MM.1S (cell line): ENCODE results near the gene ELP5.
A peak's percentile ranks its signal among the peaks of the same experiment; 100 is the strongest.

ENCODE experiments used
- DNase-seq: peaks from one replicate; pipeline ENCODE4 v3.0.0-alpha.2; 2015
- H2AFZ ChIP-seq: fragments of 300-600 bp; sonication (generic); 2 replicates; pipeline ENCODE4 v1.6.0; 2016; ENCODE audit warnings: antibody characterized with exemption, low read length
- H3F3A ChIP-seq: fragments of 300-600 bp; sonication (generic); 2 replicates; pipeline ENCODE4 v1.6.1; 2016; ENCODE audit warnings: mild to moderate bottlenecking, antibody characterized with exemption, low read length, moderate library complexity, mixed read lengths; ENCODE audit not compliant: insufficient read depth
- H3K27ac ChIP-seq: fragments of 300-600 bp; sonication (generic); 2 replicates; pipeline ENCODE4 v1.5.1; 2016; ENCODE audit warnings: mild to moderate bottlenecking, low read length
- H3K27me3 ChIP-seq: fragments of 300-600 bp; sonication (generic); replicated peaks from 2 replicates; pipeline ENCODE4 v1.6.0; 2016; ENCODE audit warnings: low read length; ENCODE audit not compliant: insufficient read depth
- H3K36me3 ChIP-seq: fragments of 300-600 bp; sonication (generic); replicated peaks from 2 replicates; pipeline ENCODE4 v1.6.1; 2016; ENCODE audit warnings: mild to moderate bottlenecking, low read length, mixed read lengths; ENCODE audit not compliant: insufficient read depth
- H3K4me1 ChIP-seq: fragments of 300-600 bp; sonication (generic); 2 replicates; pipeline ENCODE4 v1.6.1; 2016; ENCODE audit warnings: low read length, mixed read lengths
- H3K4me2 ChIP-seq: fragments of 300-600 bp; sonication (generic); 2 replicates; pipeline ENCODE4 v1.6.0; 2016; ENCODE audit warnings: low read depth, low read length
- H3K4me3 ChIP-seq: fragments of 300-600 bp; sonication (generic); 2 replicates; pipeline ENCODE4 v1.5.1; 2016; ENCODE audit warnings: low read length, mixed read lengths
- H3K79me2 ChIP-seq: fragments of 300-600 bp; sonication (generic); 2 replicates; pipeline ENCODE4 v1.6.1; 2016; ENCODE audit warnings: mixed run types, low read length, mixed read lengths
- H3K9ac ChIP-seq: fragments of 300-600 bp; sonication (generic); 2 replicates; pipeline ENCODE4 v1.6.1; 2016; ENCODE audit warnings: low read length, mixed read lengths
- H3K9me2 ChIP-seq: fragments of 300-600 bp; sonication (generic); replicated peaks from 2 replicates; pipeline ENCODE4 v1.6.1; 2016; ENCODE audit warnings: mild to moderate bottlenecking, low read length, mixed read lengths; ENCODE audit not compliant: insufficient read depth
- H3K9me3 ChIP-seq: fragments of 300-600 bp; sonication (generic); replicated peaks from 2 replicates; pipeline ENCODE4 v1.6.1; 2016; ENCODE audit warnings: mild to moderate bottlenecking, low read length, mixed read lengths; ENCODE audit not compliant: insufficient read depth
- H4K20me1 ChIP-seq: fragments of 300-600 bp; sonication (generic); 2 replicates; pipeline ENCODE4 v1.6.1; 2016; ENCODE audit warnings: mild to moderate bottlenecking, low read length, moderate library complexity, mixed read lengths; ENCODE audit not compliant: insufficient read depth
- CTCF ChIP-seq: fragments of 300-600 bp; sonication (generic); IDR thresholded peaks from 2 replicates; pipeline ENCODE4 v1.5.1; 2016; ENCODE audit warnings: antibody characterized with exemption, low read length, mixed read lengths
- EZH2 ChIP-seq: fragments of 300-600 bp; sonication (generic); optimal IDR thresholded peaks from 2 replicates; pipeline ENCODE3; 2017; ENCODE audit warnings: low read depth, mild to moderate bottlenecking, antibody characterized with exemption, low read length, mixed read lengths
- EZH2phosphoT487 ChIP-seq: fragments of 300-600 bp; sonication (generic); IDR thresholded peaks from 2 replicates; pipeline ENCODE4 v1.6.1; 2018; ENCODE audit warnings: antibody characterized with exemption, low read length

Gene ELP5

GRCh38 chr17:7261379-7262191 lies 9.6 kb downstream of the ELP5 start:
- Histone ChIP-seq H3K79me2 (no peaks in the 10 kb centered on the region), H3K9me3 (no peaks in the 10 kb centered on the region), H3F3A (no peaks in the 10 kb centered on the region), H3K4me3 (peak overlapping the region; percentile 42), H2AFZ (peak overlapping the region; percentile 61), H3K9me2 (no peaks in the 10 kb centered on the region), H4K20me1 (no peaks in the 10 kb centered on the region), H3K4me2 (peak overlapping the region; percentile 86), H3K4me1 (peaks cover 4% of the 10 kb centered on the region; the same call in 1 of the 2 replicates), H3K27ac (no peak overlapping the region), H3K27me3 (peaks cover 53% of the 10 kb centered on the region), H3K9ac (no peak overlapping the region), H3K36me3 (no peaks in the 10 kb centered on the region)
- TF ChIP-seq EZH2phosphoT487 = no peak
- no peak for TF ChIP-seq CTCF
- TF ChIP-seq EZH2 = no peak
- no peak for DNase-seq

GRCh38 chr17:7262192-7262934 lies 10.3 kb downstream of the ELP5 start, which contains the start of gene CLDN7:
Gene CLDN7, minus strand, starts transcription at chr17:7262478. Its CDS starts 435 bp downstream, at chr17:7262043.
- peaks cover 61% of the 10 kb centered on the region for H3K27me3 ChIP-seq
- H4K20me1 ChIP-seq = no peaks in the 10 kb centered on the region
- no peak within 1 kb of the TSS for H3K27ac ChIP-seq
- no peaks in the 10 kb centered on the region for H3K9me2 ChIP-seq
- no peaks in the 10 kb centered on the region for H3K36me3 ChIP-seq
- H2AFZ ChIP-seq = peak within 1 kb of the TSS; percentile 61
- H3K9me3 ChIP-seq = no peaks in the 10 kb centered on the region
- peak within 1 kb of the TSS; percentile 42 for H3K4me3 ChIP-seq
- H3K9ac ChIP-seq = no peak within 1 kb of the TSS
- no peaks in the 10 kb centered on the region for H3K79me2 ChIP-seq
- H3K4me2 ChIP-seq = peak within 1 kb of the TSS; percentile 86
- peaks cover 4% of the 10 kb centered on the region; the same call in 1 of the 2 replicates for H3K4me1 ChIP-seq
- TF ChIP-seq CTCF (no peak), EZH2 (peak; percentile 78)
- no peaks in the 10 kb centered on the region for H3F3A ChIP-seq
- DNase-seq = no peak

GRCh38 chr17:7262935-7263800 lies 11.2 kb downstream of the ELP5 start:
- peak overlapping the region; percentile 86 for H3K4me2 ChIP-seq
- H3K27me3 ChIP-seq = peaks cover 67% of the 10 kb centered on the region
- H2AFZ ChIP-seq = peak overlapping the region; percentile 31; the same call in 1 of the 2 replicates
- TF ChIP-seq EZH2 (no peak), EZH2phosphoT487 (no peak), CTCF (no peak)
- H3K9ac ChIP-seq = no peak overlapping the region
- H3K79me2 ChIP-seq = no peaks in the 10 kb centered on the region
- H3K36me3 ChIP-seq = no peaks in the 10 kb centered on the region
- H3F3A ChIP-seq = no peaks in the 10 kb centered on the region
- no peaks in the 10 kb centered on the region for H3K9me3 ChIP-seq
- H3K27ac ChIP-seq = no peak overlapping the region
- no peaks in the 10 kb centered on the region for H4K20me1 ChIP-seq
- H3K9me2 ChIP-seq = no peaks in the 10 kb centered on the region
- peak overlapping the region; percentile 40 for H3K4me3 ChIP-seq
- DNase-seq = no peak
- peaks cover 4% of the 10 kb centered on the region; the same call in 1 of the 2 replicates for H3K4me1 ChIP-seq
